Sigmoid colon (tissue), 7 donors: ENCODE data around the gene MSGN1. TPM values are rescaled to one million over a fixed set of nuclear protein-coding genes. Genes with fewer than 3 reads are reported as not detected.

ENCODE experiments used
- DNase-seq: peaks from one replicate; pipeline ENCODE4 v3.0.0-alpha.2; 2019
- H3K27ac ChIP-seq, 4 donors: fragments of 200-600 bp; sonication (generic); one replicate each; pipeline ENCODE4 v1.5.1; 2016 to 2019; ENCODE audit warnings: mild to moderate bottlenecking in 1 of 4
- H3K27me3 ChIP-seq, 3 donors: fragments of 200-600 bp; sonication (generic); one replicate each; pipeline ENCODE4 v1.5.1; 2019; ENCODE audit warnings: mild to moderate bottlenecking in 1 of 3
- H3K36me3 ChIP-seq, 4 donors: fragments of 200-600 bp; sonication (generic); one replicate each; pipeline ENCODE4 v1.5.1; 2016 to 2019
- H3K4me1 ChIP-seq, 4 donors: fragments of 200-600 bp; sonication (generic); one replicate each; pipeline ENCODE4 v1.5.1; 2017 to 2019
- H3K4me3 ChIP-seq, 4 donors: fragments of 200-600 bp; sonication (generic); one replicate each; pipeline ENCODE4 v1.5.1; 2017 to 2019; ENCODE audit warnings: mild to moderate bottlenecking in 2 of 4, moderate library complexity in 1 of 4
- H3K9me3 ChIP-seq, 4 donors: fragments of 200-600 bp in 3 of 4; sonication (generic) in 3 of 4; one replicate each; pipeline versions ENCODE4 v1.5.1 to v1.6.1; 2013 to 2019
- EP300 ChIP-seq, 4 donors: sonication (generic); formaldehyde crosslinking; IDR thresholded peaks; one replicate each; pipeline ENCODE4 v1.6.1; 2017; ENCODE audit warnings: antibody characterized with exemption in 4 of 4
- POLR2A ChIP-seq, 2 donors: fragments of 450-650 bp; IDR thresholded peaks; one replicate each; pipeline ENCODE4 v1.6.1; 2016; ENCODE audit warnings: antibody characterized with exemption in 2 of 2, mild to moderate bottlenecking in 2 of 2, moderate library complexity in 2 of 2
- POLR2AphosphoS5 ChIP-seq, 4 donors: sonication (generic); formaldehyde crosslinking; IDR thresholded peaks; one replicate each; pipeline ENCODE4 v1.6.1; 2017; ENCODE audit warnings: antibody characterized with exemption in 4 of 4
- WGBS, 2 donors: extraction: QIAGEN DNeasy Blood & Tissue Kit; methylation state at CpG; one replicate each; pipeline ENCODE4 v1.1.7; 2013; 5-methylcytosine and 5-hydroxymethylcytosine counted together
- intact Hi-C: fragments of 100-400 bp; cut with DNase I; formaldehyde crosslinking; loops from one replicate; pipeline ENCODE4 v1.15.1; 2023
- polyA plus RNA-seq, 3 donors: library from polyadenylated mRNA; stranded (reverse); fragments of 200-250 nt; gene quantifications; one replicate each; pipeline ENCODE4 v1.2.3, GENCODE V29; 2013
- total RNA-seq, 4 donors: library from RNA; depleted of rRNA; stranded (reverse); fragments of >200 nt; gene quantifications; one replicate each; pipeline ENCODE4 v1.1.0, GENCODE V29; 2016
- TF ChIP-seq, protein P1 (sequence below), 4 experiments: fragments of 450-650 bp in 3 of 4; fragments of 200-600 bp in 1 of 4; IDR thresholded peaks; one replicate each; pipeline ENCODE4 v1.5.1; 2016 to 2019; ENCODE audit warnings: antibody characterized with exemption in 4 of 4, mild to moderate bottlenecking in 3 of 4, moderate library complexity in 2 of 4
- donor health status: healthy with polysubstance abuse.
- donor health status: Bipolar disorder and iron deficiency.
- donor health status: healthy.

Gene MSGN1
- total and polyA plus RNA-seq, 7 donors: 0.41 TPM; not detected in 6

DNA sequence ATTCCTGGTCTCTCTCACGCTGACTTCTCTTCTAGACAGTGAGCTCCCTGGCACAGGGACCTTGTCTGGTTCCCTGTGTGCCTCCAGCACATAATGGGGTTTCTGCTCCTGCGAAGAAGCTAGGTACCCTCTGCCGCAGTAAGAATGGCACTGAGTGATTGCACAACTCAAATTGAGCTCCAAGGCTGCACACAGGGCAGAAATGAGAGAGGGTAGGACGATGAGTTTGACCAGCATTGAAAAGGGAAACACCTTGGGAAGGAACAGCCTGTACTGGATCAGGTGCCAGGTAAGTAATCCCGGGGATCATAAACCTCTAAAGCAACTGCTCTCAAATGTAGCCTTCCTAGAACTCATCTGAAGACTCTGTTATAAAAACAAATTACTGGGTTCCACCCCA, 21.0 kb upstream of the MSGN1 start:
- Histone ChIP-seq H3K4me1 (peaks cover 0 to 4% (median 2%) of the 10 kb centered on the region in 4 donors), H3K27me3 (no peaks in the 10 kb centered on the region), H3K9me3 (no peaks in the 10 kb centered on the region), H3K36me3 (no peaks in the 10 kb centered on the region), H3K4me3 (no peak overlapping the region), H3K27ac (no peak overlapping the region)
- no peak for DNase-seq
- intact Hi-C loops: no loop called here
- WGBS, 2 donors: 27 to 77% methylated on average over 5 of the region's 5 CpGs
- TF ChIP-seq EP300 (IDR thresholded peaks at IDR 0.05) (no peak), POLR2A (IDR thresholded peaks at IDR 0.05) (no peak), POLR2AphosphoS5 (IDR thresholded peaks at IDR 0.05) (no peak)
- TF ChIP-seq, protein P1, sequence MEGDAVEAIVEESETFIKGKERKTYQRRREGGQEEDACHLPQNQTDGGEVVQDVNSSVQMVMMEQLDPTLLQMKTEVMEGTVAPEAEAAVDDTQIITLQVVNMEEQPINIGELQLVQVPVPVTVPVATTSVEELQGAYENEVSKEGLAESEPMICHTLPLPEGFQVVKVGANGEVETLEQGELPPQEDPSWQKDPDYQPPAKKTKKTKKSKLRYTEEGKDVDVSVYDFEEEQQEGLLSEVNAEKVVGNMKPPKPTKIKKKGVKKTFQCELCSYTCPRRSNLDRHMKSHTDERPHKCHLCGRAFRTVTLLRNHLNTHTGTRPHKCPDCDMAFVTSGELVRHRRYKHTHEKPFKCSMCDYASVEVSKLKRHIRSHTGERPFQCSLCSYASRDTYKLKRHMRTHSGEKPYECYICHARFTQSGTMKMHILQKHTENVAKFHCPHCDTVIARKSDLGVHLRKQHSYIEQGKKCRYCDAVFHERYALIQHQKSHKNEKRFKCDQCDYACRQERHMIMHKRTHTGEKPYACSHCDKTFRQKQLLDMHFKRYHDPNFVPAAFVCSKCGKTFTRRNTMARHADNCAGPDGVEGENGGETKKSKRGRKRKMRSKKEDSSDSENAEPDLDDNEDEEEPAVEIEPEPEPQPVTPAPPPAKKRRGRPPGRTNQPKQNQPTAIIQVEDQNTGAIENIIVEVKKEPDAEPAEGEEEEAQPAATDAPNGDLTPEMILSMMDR (IDR thresholded peaks at IDR 0.05): no peak

DNA sequence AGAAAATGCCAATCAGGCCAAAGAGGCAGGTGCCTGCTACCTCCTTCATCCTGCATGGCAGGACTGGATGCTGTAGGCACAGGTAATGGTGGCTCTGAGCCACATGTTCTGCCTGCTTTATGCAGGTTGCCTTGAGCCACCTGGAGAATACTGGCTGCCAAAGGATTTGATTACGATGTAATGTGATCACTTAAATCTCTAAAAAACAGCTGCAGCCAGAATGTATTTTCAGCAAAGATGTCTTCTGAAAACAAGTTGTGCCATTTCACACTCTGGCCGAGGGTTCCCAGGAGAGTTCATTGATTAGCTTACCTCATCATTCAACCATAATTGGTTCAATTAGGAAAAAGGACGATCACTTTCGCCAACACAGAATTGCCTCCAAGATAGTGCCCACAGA, 17.9 kb upstream of the MSGN1 start:
- no peaks in the 10 kb centered on the region for H3K27me3 ChIP-seq
- no peaks in the 10 kb centered on the region for H3K4me1 ChIP-seq
- no peak overlapping the region for H3K27ac ChIP-seq
- H3K9me3 ChIP-seq: no peaks in the 10 kb centered on the region
- no peak for DNase-seq
- H3K36me3 ChIP-seq: no peaks in the 10 kb centered on the region
- no peak overlapping the region for H3K4me3 ChIP-seq
- 91 to 93% methylated on average over 4 of the region's 4 CpGs for WGBS, 2 donors
- intact Hi-C loops: no loop called here
- TF ChIP-seq EP300 (IDR thresholded peaks at IDR 0.05) (no peak), POLR2AphosphoS5 (IDR thresholded peaks at IDR 0.05) (no peak), POLR2A (IDR thresholded peaks at IDR 0.05) (no peak)
- TF ChIP-seq, protein P1 (IDR thresholded peaks at IDR 0.05): no peak

DNA sequence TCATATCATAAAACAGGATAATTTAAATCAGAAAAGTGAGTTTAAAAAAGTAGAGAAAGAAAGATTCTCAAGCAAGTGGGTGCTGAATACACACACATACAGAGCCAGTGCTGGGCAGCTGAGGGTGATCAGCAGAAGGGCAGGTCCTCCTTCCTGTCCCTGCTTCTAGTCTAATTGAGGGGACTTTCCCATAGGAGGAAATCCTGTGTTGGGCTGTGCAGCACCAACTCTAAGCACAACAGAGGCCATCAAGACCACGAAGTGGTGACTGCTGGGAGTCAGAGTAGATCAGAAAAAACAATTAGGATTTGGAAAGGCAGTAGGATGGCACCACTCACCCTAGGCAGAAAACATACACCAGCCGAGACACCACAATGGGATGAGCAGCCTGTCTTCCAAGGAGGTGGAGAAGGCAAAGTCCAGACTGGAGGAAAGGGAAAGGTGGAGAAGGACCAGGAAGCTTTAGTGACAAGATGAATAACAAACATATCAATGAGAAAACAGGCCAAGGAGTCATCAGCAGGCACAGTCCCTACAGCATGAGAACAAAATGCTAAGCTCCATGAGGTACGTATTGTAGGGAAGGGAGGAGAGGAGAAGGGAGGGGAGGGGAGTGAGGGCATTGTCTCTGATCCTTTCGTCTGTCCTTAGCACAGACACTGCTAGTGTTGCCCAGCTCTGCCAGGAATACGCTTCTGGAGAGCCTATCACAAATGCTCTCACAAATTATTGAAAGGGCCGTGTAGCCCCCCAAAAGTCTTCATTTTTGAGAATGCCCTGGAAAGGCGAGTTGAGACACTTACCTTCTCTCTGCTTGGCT, 16.7 kb upstream of the MSGN1 start:
- no peaks in the 10 kb centered on the region for H3K27me3 ChIP-seq
- no peak overlapping the region for H3K27ac ChIP-seq
- no peaks in the 10 kb centered on the region for H3K36me3 ChIP-seq
- H3K4me3 ChIP-seq: no peak overlapping the region
- no peaks in the 10 kb centered on the region for H3K9me3 ChIP-seq
- intact Hi-C loops: no loop called here
- no peaks in the 10 kb centered on the region for H3K4me1 ChIP-seq
- no peak for TF ChIP-seq EP300 (IDR thresholded peaks at IDR 0.05)
- WGBS, 2 donors: 57 to 74% methylated on average over 7 of the region's 7 CpGs
- no peak for DNase-seq

DNA sequence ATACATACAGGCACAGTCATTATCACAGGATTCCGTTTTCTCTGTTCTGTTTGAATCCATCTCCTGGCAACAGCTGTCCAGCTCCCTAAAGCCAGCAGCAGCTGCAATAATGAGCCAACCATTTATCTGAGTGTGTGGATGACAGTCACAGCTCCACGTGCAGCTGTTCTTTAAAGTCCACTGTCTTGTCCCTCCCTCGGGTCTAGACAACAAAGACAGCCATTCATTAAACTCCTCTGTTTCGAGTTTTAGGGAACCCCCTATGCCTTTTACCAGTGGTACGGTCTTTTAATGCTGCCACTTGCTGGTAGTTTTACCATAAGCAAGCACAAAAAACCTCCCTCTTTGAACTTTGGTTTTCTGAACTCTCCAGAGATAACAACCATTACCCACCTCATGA, 16.0 kb upstream of the MSGN1 start:
- DNase-seq: no peak
- intact Hi-C loops: no loop called here
- Histone ChIP-seq H3K27me3 (no peaks in the 10 kb centered on the region), H3K9me3 (no peaks in the 10 kb centered on the region), H3K4me1 (no peaks in the 10 kb centered on the region), H3K36me3 (no peaks in the 10 kb centered on the region), H3K27ac (no peak overlapping the region), H3K4me3 (no peak overlapping the region)
- TF ChIP-seq EP300 (IDR thresholded peaks at IDR 0.05) (no peak), POLR2A (IDR thresholded peaks at IDR 0.05) (no peak), POLR2AphosphoS5 (IDR thresholded peaks at IDR 0.05) (no peak)
- TF ChIP-seq, protein P1 (IDR thresholded peaks at IDR 0.05): no peak
- 28 to 50% methylated on average over 5 of the region's 5 CpGs for WGBS, 2 donors

DNA sequence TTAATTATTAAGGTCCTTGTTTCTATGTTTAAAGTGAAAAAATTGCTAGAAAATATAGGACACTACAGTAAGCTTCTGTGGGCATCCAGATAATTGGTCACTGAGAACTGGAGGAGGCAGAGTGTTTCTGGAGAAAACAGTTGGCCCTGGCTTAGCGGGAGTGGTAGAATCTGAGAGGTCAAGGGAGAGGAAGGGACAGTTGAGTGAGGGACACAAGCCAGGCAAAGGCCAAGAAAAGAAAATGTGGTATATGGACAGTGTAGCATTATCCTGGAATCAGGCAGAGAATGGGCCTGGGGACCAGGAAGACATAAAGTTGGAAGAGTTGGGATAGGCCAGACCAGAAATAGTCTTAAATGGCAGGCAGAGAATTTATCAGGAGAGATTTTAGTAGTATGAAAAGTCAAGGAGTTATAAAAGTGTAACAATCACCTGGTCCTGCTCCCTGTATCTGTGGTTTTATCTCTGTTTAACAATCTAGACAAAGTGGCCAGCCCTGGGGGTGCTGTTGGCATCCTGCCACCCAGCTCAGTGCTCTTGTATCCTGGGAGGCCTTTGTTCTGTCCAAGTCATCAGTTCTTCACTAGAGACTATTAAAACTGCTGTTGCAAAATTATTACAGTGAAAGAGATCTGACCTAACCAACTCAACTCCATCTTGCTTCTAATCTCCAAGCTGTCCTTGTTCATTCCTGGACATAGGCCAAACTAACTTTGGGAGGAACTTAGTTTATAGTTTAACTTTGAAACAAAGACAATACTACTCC, 15.4 kb upstream of the MSGN1 start:
- intact Hi-C loops: no loop called here

More for the DNA sequence above, 15.4 kb upstream of the MSGN1 start:
- no peak overlapping the region for H3K27ac ChIP-seq
- H3K36me3 ChIP-seq: no peaks in the 10 kb centered on the region
- TF ChIP-seq, protein P1 (IDR thresholded peaks at IDR 0.05): no peak
- TF ChIP-seq EP300 (IDR thresholded peaks at IDR 0.05) (no peak), POLR2A (IDR thresholded peaks at IDR 0.05) (no peak), POLR2AphosphoS5 (IDR thresholded peaks at IDR 0.05) (no peak)
- H3K4me1 ChIP-seq: no peaks in the 10 kb centered on the region
- H3K9me3 ChIP-seq: no peaks in the 10 kb centered on the region
- no peaks in the 10 kb centered on the region for H3K27me3 ChIP-seq
- 89 to 92% methylated on average over 1 of the region's 1 CpG for WGBS, 2 donors
- DNase-seq: no peak
- no peak overlapping the region for H3K4me3 ChIP-seq
